Glomerular visceral epithelial cell (primary cell): Measurements from ENCODE around the gene ZCCHC10.
A peak's percentile ranks its signal among the peaks of the same experiment; 100 is the strongest.
"Not testable (repeated sequence)": the region's sequence is repeated elsewhere in the genome, so short reads cannot be mapped to it uniquely, and the experiment has no call there.

ENCODE experiments used
- DNase-seq: peaks from one replicate; pipeline ENCODE4 v3.0.0-alpha.2; 2016; ENCODE audit errors: extremely low spot score

Gene ZCCHC10

DNA sequence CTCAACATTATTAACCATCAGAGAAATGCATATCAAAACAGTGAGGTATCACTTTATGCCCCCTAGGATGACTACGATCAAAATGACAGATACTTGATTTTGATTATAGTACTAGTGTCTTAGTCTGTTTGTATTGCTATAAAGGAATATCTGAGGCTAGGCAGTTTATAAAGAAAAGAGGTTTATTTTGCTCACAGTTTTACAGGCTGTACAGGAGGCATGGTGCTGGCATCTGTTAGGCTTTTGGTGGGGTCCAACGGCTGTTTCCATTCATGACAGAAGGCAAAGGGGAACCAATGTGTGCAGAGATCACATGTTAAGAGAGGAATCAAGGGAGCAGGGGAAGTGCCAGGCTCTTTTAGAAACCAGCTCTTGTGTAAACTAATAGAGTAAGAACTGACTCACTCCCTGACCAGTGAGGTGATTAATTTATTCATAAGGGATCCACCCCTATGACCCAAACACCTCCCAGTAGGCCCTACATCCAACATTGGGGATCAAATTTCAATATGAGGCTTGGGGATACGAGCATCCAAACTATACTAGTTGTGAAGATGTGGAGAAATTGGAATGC is 46.9 kb downstream of the ZCCHC10 start:
- DNase-seq: peak; percentile 50

DNA sequence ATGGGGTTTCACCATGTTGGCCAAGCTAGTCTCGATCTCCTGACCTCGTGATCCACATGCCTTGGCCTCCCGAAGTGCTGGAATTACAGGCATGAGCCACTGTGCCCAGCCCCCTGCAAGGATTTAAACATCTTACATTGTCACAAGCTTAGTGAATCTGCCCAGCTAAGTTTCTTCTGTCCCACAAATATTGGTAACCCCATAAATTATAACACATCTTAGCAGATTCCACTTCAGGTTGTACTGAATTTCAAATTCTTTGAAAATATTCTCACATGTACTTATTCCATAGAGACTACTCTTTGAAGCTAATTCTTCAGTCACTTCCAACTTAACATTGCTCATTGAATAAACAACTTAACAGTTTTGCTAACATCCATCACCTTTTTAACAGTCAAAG is 49.5 kb downstream of the ZCCHC10 start:
- no peak for DNase-seq

DNA sequence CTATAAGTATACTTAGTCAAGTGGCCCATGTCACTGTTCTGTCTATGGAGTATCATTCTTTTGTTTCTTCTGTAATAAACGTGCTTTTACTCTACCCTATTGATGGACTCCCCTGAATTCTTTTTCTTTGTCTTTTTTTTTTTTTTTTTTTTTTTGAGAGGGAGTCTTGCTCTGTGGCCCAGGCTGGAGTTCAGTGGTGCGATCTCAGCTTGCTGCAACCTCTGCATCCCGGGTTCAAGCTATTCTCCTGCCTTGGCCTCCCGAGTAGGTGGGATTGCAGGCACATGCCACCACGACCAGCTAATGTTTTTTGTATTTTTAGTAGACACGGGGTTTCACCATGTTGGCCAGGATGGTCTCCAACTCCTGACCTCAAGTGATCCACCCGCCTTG is 53.9 kb downstream of the ZCCHC10 start:
- DNase-seq: not testable (repeated sequence)

GRCh38 chr5:132971483-132972435 is 54.6 kb downstream of the ZCCHC10 start:
- no peak for DNase-seq

GRCh38 chr5:132965120-132965519 is 61.2 kb downstream of the ZCCHC10 start:
- DNase-seq: no peak

DNA sequence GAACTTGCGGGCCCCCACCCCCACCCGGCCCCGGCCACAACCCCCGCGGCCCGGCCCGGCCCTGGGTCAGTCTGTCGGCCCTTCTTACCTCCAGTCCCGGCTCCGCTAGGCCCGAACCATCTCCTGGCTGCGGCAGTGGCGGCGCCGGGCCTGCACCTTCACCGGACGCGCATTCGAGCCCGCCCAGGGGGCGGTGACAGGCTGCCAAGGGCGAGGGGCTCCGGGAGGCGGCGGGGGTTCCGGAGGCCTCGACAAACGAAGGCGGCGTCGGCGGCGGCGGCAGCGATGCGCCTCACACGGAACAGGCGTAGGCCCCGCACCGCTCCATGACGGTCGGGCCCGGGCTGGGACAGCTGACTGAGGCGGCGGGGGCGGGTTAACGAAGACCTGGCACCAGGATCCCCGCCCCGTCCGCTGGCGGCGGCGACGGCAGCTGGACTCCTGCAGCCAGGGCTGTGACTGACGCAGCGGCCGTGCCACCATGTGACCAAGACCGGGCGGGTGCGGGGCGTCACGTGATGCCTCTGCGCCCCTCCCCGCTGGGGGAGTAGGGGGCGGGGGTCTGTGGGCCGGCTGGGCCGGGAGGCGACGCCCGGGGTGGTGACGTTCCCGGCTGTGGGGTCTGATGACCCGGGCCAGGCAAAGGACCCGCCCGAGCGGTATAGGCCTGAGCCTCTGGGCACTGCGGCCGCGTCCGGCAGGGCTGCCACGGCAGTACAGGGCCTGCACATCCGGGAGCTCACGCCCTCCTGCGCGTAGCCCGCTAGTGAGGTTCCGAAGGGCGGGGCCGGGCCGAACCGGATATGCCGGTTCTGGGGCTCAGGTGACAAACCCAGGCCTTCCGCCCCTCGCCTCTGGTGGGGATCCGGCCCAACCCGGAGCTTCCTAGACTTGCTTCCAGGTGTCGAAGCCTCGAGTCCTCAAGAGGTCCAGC is 62.9 kb downstream of the ZCCHC10 start, which contains the start of gene AFF4:
Gene AFF4 (minus strand): TSS at position 464 of the 934 bp plus-strand sequence. CDS start 26,445 bp downstream, outside the sequence.
- peak; percentile 98 for DNase-seq

GRCh38 chr5:132962429-132963021 is 63.8 kb downstream of the ZCCHC10 start:
- peak; percentile 56 for DNase-seq

GRCh38 chr5:132961887-132962286 is 64.5 kb downstream of the ZCCHC10 start:
- peak; percentile 56 for DNase-seq

DNA sequence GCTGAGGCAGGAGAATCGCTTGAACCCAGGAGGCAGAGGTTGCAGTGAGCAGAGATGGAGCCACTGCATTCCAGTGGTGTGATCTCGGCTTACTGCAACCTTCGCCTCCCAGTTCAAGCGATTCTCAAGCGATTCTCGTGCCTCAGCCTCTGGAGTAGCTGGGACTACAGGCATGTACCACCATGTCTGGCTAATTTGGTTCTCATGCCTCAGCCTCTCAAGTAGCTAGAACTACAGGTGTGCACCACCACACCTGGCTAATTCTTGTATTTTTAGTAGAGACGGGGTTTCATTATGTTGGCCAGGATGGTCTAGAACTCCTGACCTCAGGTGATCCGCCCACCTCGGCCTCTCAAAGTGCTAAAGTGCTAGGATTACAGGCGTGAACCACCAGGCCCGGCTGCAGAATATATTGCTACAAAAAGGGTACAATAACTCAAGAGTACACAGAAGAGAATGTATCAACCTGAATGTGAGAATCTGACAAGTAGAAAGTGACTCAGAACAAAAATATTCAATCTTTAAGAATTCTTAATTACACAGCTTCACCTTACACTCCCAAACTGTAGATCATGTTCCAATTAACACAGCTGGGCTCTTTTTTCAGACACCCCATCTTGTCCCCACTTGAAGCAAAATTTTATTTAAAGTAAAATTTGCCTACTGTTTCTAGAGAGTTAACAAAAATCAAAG is 65.1 kb downstream of the ZCCHC10 start:
- peak; percentile 21 for DNase-seq

DNA sequence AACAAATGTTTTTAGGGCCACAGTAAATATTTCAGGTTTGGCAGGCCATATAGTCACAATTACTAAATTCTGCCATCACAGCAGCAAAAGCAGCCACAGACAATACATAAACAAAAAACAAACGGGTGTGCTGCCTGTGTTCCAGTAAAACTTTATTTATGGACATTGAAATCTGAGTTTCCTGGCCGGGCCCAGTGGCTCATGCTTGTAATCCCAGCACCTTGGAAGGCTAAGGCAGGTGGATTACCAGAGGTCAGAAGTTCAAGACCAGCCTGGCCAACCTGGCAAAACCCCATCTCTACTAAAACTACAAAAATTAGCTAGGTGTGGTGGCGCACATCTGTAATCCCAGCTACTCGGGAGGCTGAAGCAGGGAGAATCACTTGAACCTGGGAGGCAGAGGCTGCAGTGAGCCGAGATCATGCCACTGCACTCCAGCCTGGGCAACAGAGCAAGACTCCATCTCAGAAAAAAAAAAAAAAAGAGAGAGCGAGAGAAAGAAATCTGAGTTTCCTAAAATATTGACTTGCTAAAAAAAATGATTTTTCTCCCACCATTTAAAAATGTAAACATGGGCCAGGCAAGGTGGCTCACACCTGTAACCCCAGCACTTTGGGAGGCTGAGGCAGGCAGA is 70.1 kb downstream of the ZCCHC10 start:
- not testable (repeated sequence) for DNase-seq

DNA sequence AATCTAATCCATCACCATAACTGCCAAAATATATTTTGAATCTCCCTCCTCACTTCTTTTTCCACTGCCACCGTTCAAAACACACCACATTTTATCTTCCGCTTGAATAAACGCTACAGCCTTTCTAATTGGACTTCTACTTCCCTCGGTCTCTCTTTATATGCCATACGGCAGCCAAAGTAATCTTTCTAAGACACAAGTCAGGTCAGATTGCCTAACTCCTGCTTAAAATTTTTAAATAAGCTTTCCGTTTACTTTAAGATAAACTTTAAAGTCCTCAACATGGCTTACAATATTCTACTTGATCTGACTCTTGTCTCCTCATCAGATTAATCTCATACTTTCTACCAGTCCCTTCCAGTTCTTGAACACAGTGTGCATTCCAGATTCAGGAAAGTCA is 72.6 kb downstream of the ZCCHC10 start:
- DNase-seq: no peak

- DNase-seq: no peak
Observed at GRCh38 chr5:132952829-132953228, 73.5 kb downstream of the ZCCHC10 start.

GRCh38 chr5:132951897-132952296 is 74.5 kb downstream of the ZCCHC10 start:
- DNase-seq: no peak

DNA sequence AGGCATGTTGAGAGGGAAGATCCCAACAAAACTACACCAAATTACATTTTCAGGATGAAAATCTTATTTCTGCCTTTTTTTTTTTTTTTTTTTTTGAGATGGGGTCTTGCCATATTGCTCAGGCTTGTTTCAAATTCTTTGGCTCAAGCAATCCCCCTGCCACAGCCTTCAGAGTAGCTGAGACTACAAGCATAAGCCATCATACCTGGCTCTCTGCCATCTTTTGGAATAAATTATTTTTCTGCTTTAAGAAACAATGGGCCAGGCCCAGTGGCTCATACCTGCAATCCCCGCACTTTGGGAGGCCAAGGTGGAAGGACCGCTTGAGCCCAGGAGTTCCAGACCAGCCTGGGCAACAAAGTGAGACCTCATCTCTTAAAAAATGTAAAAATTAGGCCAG is 77.2 kb downstream of the ZCCHC10 start:
- DNase-seq: no peak

DNA sequence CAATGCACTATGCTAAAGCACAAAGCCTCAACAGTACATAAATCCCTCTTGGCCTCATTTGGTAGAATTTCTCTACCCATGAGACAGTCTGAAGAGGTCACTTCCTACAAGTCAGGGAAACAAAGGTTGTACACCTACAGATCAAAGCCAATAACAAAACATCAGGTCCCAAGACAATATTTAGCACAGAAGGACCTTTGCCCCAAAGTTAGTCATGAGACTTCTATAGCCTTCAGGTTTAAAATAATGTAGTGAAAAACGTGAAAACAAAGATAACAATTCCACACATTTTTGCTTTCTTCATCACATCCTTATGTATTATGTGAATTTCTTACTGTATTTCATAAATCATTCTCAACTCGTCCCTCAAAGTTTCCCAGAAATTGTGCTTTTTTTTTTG is 78.7 kb downstream of the ZCCHC10 start:
- no peak for DNase-seq
